SK-N-SH (cell line): ENCODE data around the gene SLC25A29. TPM values are rescaled to one million over a fixed set of nuclear protein-coding genes. Genes with fewer than 3 reads are reported as not detected.

ENCODE experiments used
- CTCF ChIA-PET: fragments of 300-600, 350-600 bp; formaldehyde crosslinking; extraction: SDS; loops from one replicate; lab custom pipeline; 2021; lab: Yijun Ruan, JAX
- POLR2A ChIA-PET: fragments of 350-600 bp; sonication (Branson Sonifier 250); formaldehyde crosslinking; extraction: SDS; loops from one replicate; lab custom pipeline; 2020; ENCODE audit warnings: antibody characterized with exemption, inconsistent platforms; lab: Yijun Ruan, JAX
- DNase-seq: peaks from one replicate; pipeline ENCODE4 v3.0.0; 2012
- H2AFZ ChIP-seq: fragments of 200-600 bp; sonication (generic); 2 replicates; pipeline ENCODE4 v1.8.1; 2016; ENCODE audit warnings: antibody characterized with exemption, mild to moderate bottlenecking, low read depth
- H3F3A ChIP-seq: fragments of 200-600 bp; sonication (generic); replicated peaks from 2 replicates; pipeline ENCODE3; 2016; ENCODE audit warnings: antibody characterized with exemption, mild to moderate bottlenecking; ENCODE audit not compliant: insufficient read depth
- H3K27ac ChIP-seq, 2 experiments: fragments of 200-500 bp in 1 of 2; fragments of 200-600 bp in 1 of 2; sonication (Bioruptor generic) in 1 of 2; sonication (generic), shearing (Covaris generic) in 1 of 2; 2 replicates each; pipeline versions ENCODE4 v1.5.1 to v1.6.1; 2014 to 2016; ENCODE audit warnings: low read depth in 2 of 2, inconsistent platforms in 1 of 2, low read length in 1 of 2, mild to moderate bottlenecking in 1 of 2, mixed read lengths in 1 of 2
- H3K27me3 ChIP-seq: fragments of 200-600 bp; sonication (generic), shearing (Covaris generic); 2 replicates; pipeline ENCODE4 v1.6.1; 2016; ENCODE audit warnings: mixed run types; ENCODE audit not compliant: insufficient read depth
- H3K36me3 ChIP-seq, 2 experiments: fragments of 200-500 bp in 1 of 2; fragments of 200-600 bp in 1 of 2; sonication (Bioruptor generic) in 1 of 2; sonication (generic) in 1 of 2; replicated peaks in 1 of 2; 2 replicates each; pipeline versions ENCODE3 to v1.5.1; 2014 to 2016; ENCODE audit warnings: low read length in 1 of 2, mild to moderate bottlenecking in 1 of 2; ENCODE audit not compliant: insufficient read depth in 2 of 2, control insufficient read depth in 1 of 2
- H3K4me1 ChIP-seq, 2 experiments: fragments of 200-500 bp in 1 of 2; fragments of 200-600 bp in 1 of 2; sonication (Bioruptor generic) in 1 of 2; sonication (generic), shearing (Covaris generic) in 1 of 2; 2 replicates each; pipeline versions ENCODE4 v1.5.1 to v1.6.1; 2014 to 2016; ENCODE audit warnings: low read depth in 1 of 2, low read length in 1 of 2, mixed run types in 1 of 2; ENCODE audit not compliant: insufficient read depth in 2 of 2, control insufficient read depth in 1 of 2
- H3K4me2 ChIP-seq: fragments of 200-600 bp; sonication (generic), shearing (Covaris generic); 2 replicates; pipeline ENCODE4 v1.6.1; 2017; ENCODE audit warnings: mixed run types
- H3K4me3 ChIP-seq, 2 experiments: fragments of 200-500 bp in 1 of 2; fragments of 200-600 bp in 1 of 2; sonication (Bioruptor generic) in 1 of 2; sonication (generic), shearing (Covaris generic) in 1 of 2; 2 replicates each; pipeline versions ENCODE4 v1.5.1 to v1.8.1; 2014 to 2016; ENCODE audit warnings: low read depth in 2 of 2, inconsistent platforms in 1 of 2, low read length in 1 of 2, mild to moderate bottlenecking in 1 of 2, mixed read lengths in 1 of 2, moderate library complexity in 1 of 2
- H3K79me2 ChIP-seq: fragments of 200-600 bp; sonication (generic); 2 replicates; pipeline ENCODE4 v1.8.1; 2017; ENCODE audit warnings: mild to moderate bottlenecking; ENCODE audit not compliant: insufficient read depth
- H3K9ac ChIP-seq: fragments of 200-600 bp; sonication (generic); 2 replicates; pipeline ENCODE4 v1.6.1; 2017; ENCODE audit warnings: mixed run types
- H3K9me2 ChIP-seq: fragments of 200-600 bp; sonication (generic); 2 replicates; pipeline ENCODE4 v1.6.1; 2017; ENCODE audit warnings: mixed run types
- H3K9me3 ChIP-seq: fragments of 200-600 bp; sonication (generic); 2 replicates; pipeline ENCODE4 v1.6.1; 2017; ENCODE audit warnings: mixed run types, mild to moderate bottlenecking, moderate library complexity
- H4K20me1 ChIP-seq: fragments of 200-600 bp; sonication (generic); 2 replicates; pipeline ENCODE4 v1.6.1; 2017; ENCODE audit warnings: mild to moderate bottlenecking, mixed run types; ENCODE audit not compliant: insufficient read depth
- ELF1 ChIP-seq: IDR thresholded peaks from 2 replicates; pipeline ENCODE4 v1.4.0; 2012
- EZH2phosphoT487 ChIP-seq: fragments of 200-600 bp; sonication (generic); IDR thresholded peaks from 2 replicates; pipeline ENCODE4 v1.6.1; 2017; ENCODE audit warnings: low read depth, mixed run types, mild to moderate bottlenecking, antibody characterized with exemption, moderate library complexity, borderline replicate concordance
- GATA2 ChIP-seq: sonication (generic); formaldehyde crosslinking; IDR thresholded peaks from 2 replicates; pipeline ENCODE4 v1.5.0; 2020; ENCODE audit warnings: mild to moderate bottlenecking, missing genetic modification reagents
- IRF3 ChIP-seq: fragments of 150-350 bp; IDR thresholded peaks from 2 replicates; pipeline ENCODE4 v1.6.1; 2016; ENCODE audit warnings: mild to moderate bottlenecking, low read depth, low read length
- MXI1 ChIP-seq: IDR thresholded peaks from 2 replicates; pipeline ENCODE4 v1.6.1; 2012; ENCODE audit warnings: mild to moderate bottlenecking, low read depth, low read length, improper control_type of control experiment
- NFIC ChIP-seq: IDR thresholded peaks from 2 replicates; pipeline ENCODE4 v1.4.0; 2012; ENCODE audit warnings: borderline replicate concordance
- PBX3 ChIP-seq: IDR thresholded peaks from 2 replicates; pipeline ENCODE4; 2012
- RAD21 ChIP-seq: IDR thresholded peaks from 2 replicates; pipeline ENCODE4 v1.6.1; 2012; ENCODE audit warnings: mild to moderate bottlenecking, low read length
- RFX5 ChIP-seq: IDR thresholded peaks from 2 replicates; pipeline ENCODE4 v1.6.1; 2012; ENCODE audit warnings: mild to moderate bottlenecking, improper control_type of control experiment, low read length
- TAF1 ChIP-seq: IDR thresholded peaks from 2 replicates; pipeline ENCODE4 v1.6.1; 2012; ENCODE audit warnings: low read depth, mild to moderate bottlenecking, low read length, moderate library complexity, borderline replicate concordance
- TEAD4 ChIP-seq: IDR thresholded peaks from 2 replicates; pipeline ENCODE4 v1.4.0; 2012; ENCODE audit warnings: mild to moderate bottlenecking, borderline replicate concordance; ENCODE audit not compliant: insufficient read depth
- YY1 ChIP-seq: IDR thresholded peaks from 2 replicates; pipeline ENCODE4 v1.4.0; 2012; ENCODE audit warnings: low read depth, mild to moderate bottlenecking
- ZBTB33 ChIP-seq: IDR thresholded peaks from 2 replicates; pipeline ENCODE4 v1.4.0; 2012; ENCODE audit warnings: low read depth, borderline replicate concordance
- WGBS: methylation state at CpG from one replicate; pipeline ENCODE4 v1.1.6; 2017; ENCODE audit warnings: low lambda C conversion rate; 5-methylcytosine and 5-hydroxymethylcytosine counted together
- polyA plus RNA-seq, 3 experiments: library from polyadenylated mRNA; depleted of rRNA; stranded (reverse); fragments of >200 nt; gene quantifications; 2 replicates each; pipeline ENCODE4 v1.2.3, GENCODE V29; 2012

SLC25A29 gene
- polyA plus RNA-seq, 1 of the 3 experiments (the other 2 are of a cell fraction), result 66.9 TPM

GRCh38 chr14:100261621-100262020 is 44.6 kb downstream of the SLC25A29 start:
- Histone ChIP-seq H3K9ac (no peak overlapping the region), H4K20me1 (peaks cover 97% of the 10 kb centered on the region), H3K4me3 (no peak overlapping the region), H2AFZ (no peak overlapping the region), H3K79me2 (peaks cover 100% of the 10 kb centered on the region), H3K9me2 (no peaks in the 10 kb centered on the region), H3K4me2 (no peak overlapping the region), H3K27me3 (no peaks in the 10 kb centered on the region), H3K4me1 (no peaks in the 10 kb centered on the region; a peak in 1 of 4 replicates), H3K27ac (no peak overlapping the region), H3K9me3 (no peaks in the 10 kb centered on the region), H3K36me3 (peaks cover 5 to 8% of the 10 kb centered on the region in 2 experiments), H3F3A (no peaks in the 10 kb centered on the region)
- CTCF ChIA-PET, result interaction anchor here (0.7 to 1.7 kb wide), 5 partner anchors 9 to 24 kb away, joined by 3 to 7 read pairs (median 5); no protein-coding TSS in a partner anchor
- POLR2A ChIA-PET, result no interaction called here
- TF ChIP-seq TAF1 (no peak), IRF3 (no peak), EZH2phosphoT487 (no peak), TEAD4 (no peak), RFX5 (no peak), NFIC (no peak), MXI1 (no peak), YY1 (no peak)
- no peak for DNase-seq
- 93% methylated on average over 3 of the region's 3 CpGs for WGBS

- 96% methylated on average over 3 of the region's 3 CpGs for WGBS
- Histone ChIP-seq H3K9ac (no peak overlapping the region), H3K9me2 (no peaks in the 10 kb centered on the region), H3K27ac (no peak overlapping the region), H3F3A (no peaks in the 10 kb centered on the region), H3K4me1 (no peaks in the 10 kb centered on the region; a peak in 1 of 4 replicates), H3K9me3 (no peaks in the 10 kb centered on the region), H4K20me1 (peaks cover 97% of the 10 kb centered on the region), H2AFZ (no peak overlapping the region), H3K79me2 (peaks cover 100% of the 10 kb centered on the region), H3K27me3 (no peaks in the 10 kb centered on the region), H3K4me2 (no peak overlapping the region), H3K36me3 (no peaks in the 10 kb centered on the region), H3K4me3 (no peak overlapping the region)
- POLR2A ChIA-PET, result no interaction called here
- no peak for DNase-seq
- TF ChIP-seq RAD21 (no peak), ELF1 (no peak), NFIC (no peak), RFX5 (no peak), PBX3 (no peak), ZBTB33 (no peak), GATA2 (no peak)
- CTCF ChIA-PET, result no interaction called here
Observed at GRCh38 chr14:100256339-100256895, 49.8 kb downstream of the SLC25A29 start.
